ENCODE results near the gene ABCE1.

GRCh38 chr4:145058256-145058655, 39.9 kb upstream of the ABCE1 start:
- TF ChIP-seq EZH2 (IDR thresholded peaks at IDR 0.05; ENCODE audit: low read length, missing control alignments): no peak
- TF ChIP-seq, protein P1, sequence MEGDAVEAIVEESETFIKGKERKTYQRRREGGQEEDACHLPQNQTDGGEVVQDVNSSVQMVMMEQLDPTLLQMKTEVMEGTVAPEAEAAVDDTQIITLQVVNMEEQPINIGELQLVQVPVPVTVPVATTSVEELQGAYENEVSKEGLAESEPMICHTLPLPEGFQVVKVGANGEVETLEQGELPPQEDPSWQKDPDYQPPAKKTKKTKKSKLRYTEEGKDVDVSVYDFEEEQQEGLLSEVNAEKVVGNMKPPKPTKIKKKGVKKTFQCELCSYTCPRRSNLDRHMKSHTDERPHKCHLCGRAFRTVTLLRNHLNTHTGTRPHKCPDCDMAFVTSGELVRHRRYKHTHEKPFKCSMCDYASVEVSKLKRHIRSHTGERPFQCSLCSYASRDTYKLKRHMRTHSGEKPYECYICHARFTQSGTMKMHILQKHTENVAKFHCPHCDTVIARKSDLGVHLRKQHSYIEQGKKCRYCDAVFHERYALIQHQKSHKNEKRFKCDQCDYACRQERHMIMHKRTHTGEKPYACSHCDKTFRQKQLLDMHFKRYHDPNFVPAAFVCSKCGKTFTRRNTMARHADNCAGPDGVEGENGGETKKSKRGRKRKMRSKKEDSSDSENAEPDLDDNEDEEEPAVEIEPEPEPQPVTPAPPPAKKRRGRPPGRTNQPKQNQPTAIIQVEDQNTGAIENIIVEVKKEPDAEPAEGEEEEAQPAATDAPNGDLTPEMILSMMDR (conservative IDR thresholded peaks at IDR 0.05 in 1 of 2, IDR thresholded peaks at IDR 0.05 in 1 of 2; ENCODE audit: low read depth in 1 of 2, low read length in 2 of 2): no peak

Measured in fibroblast of lung (primary cell).